ENCODE measurements around the gene GSE1.

GRCh38 chr16:85656351-85657266, 43.5 kb downstream of the GSE1 start:
- TF ChIP-seq POLR2A (IDR thresholded peaks at IDR 0.05) (no peak), CTCF (IDR thresholded peaks at IDR 0.05) (no peak)

Measured in breast epithelium (tissue), 3 donors.